Tibial nerve (tissue), 4 donors: Measurements from ENCODE around the gene GABBR2.

Experiments
- CTCF ChIP-seq, 5 experiments: fragments of 200-600 bp in 3 of 5; fragments of 450-650 bp in 2 of 5; sonication (generic) in 3 of 5; IDR thresholded peaks; one replicate each; pipeline ENCODE4 v1.5.1; 2016 to 2019; ENCODE audit warnings: antibody characterized with exemption in 5 of 5, mild to moderate bottlenecking in 3 of 5, moderate library complexity in 2 of 5
- EP300 ChIP-seq, 2 donors: sonication (generic); formaldehyde crosslinking; IDR thresholded peaks; one replicate each; pipeline ENCODE4 v1.6.1; 2017; ENCODE audit warnings: antibody characterized with exemption in 2 of 2, mild to moderate bottlenecking in 1 of 2
- POLR2A ChIP-seq, 2 donors: fragments of 450-650 bp; IDR thresholded peaks; one replicate each; pipeline ENCODE4 v1.6.1; 2017; ENCODE audit warnings: antibody characterized with exemption in 2 of 2, mild to moderate bottlenecking in 2 of 2, moderate library complexity in 2 of 2

GRCh38 chr9:98660541-98660940 is 48.2 kb downstream of the GABBR2 start:
- no peak for TF ChIP-seq CTCF (IDR thresholded peaks at IDR 0.05)
- no peak for TF ChIP-seq POLR2A (IDR thresholded peaks at IDR 0.05)
- no peak for TF ChIP-seq EP300 (IDR thresholded peaks at IDR 0.05)
